ENCODE results near the gene ZNF697.

ZNF697 gene

GRCh38 chr1:119660253-119661083 is 12.4 kb upstream of the ZNF697 start:
- no peak for DNase-seq

GRCh38 chr1:119659628-119660027 is 11.6 kb upstream of the ZNF697 start:
- DNase-seq = no peak

GRCh38 chr1:119656410-119656955 is 8.4 kb upstream of the ZNF697 start:
- DNase-seq = no peak

GRCh38 chr1:119655154-119655553 is 7.1 kb upstream of the ZNF697 start:
- no peak for DNase-seq

- DNase-seq = no peak
Measured at GRCh38 chr1:119653839-119654170, 5.7 kb upstream of the ZNF697 start.

- no peak for DNase-seq
Measured at GRCh38 chr1:119653135-119653838, 5.2 kb upstream of the ZNF697 start.

GRCh38 chr1:119652587-119652986 is 4.5 kb upstream of the ZNF697 start:
- no peak for DNase-seq

GRCh38 chr1:119651641-119652040 is 3.6 kb upstream of the ZNF697 start:
- no peak for DNase-seq

- no peak for DNase-seq
Measured at GRCh38 chr1:119651133-119651532, 3.1 kb upstream of the ZNF697 start.

- no peak for DNase-seq
Measured at GRCh38 chr1:119648620-119649004, 546 bp upstream of the ZNF697 start.

- DNase-seq = peak; percentile 17
Measured at GRCh38 chr1:119647228-119647733, 785 bp downstream of the ZNF697 start.

GRCh38 chr1:119646521-119647227 is 1.4 kb downstream of the ZNF697 start:
- DNase-seq = peak; percentile 18

GRCh38 chr1:119639109-119639508 is 9.0 kb downstream of the ZNF697 start:
- DNase-seq = no peak

- no peak for DNase-seq
Measured at GRCh38 chr1:119637710-119638109, 10.4 kb downstream of the ZNF697 start.

GRCh38 chr1:119636491-119637089 is 11.5 kb downstream of the ZNF697 start:
- DNase-seq = peak; percentile 25

GRCh38 chr1:119635811-119636390 is 12.2 kb downstream of the ZNF697 start:
- DNase-seq = no peak

- DNase-seq = no peak
Measured at GRCh38 chr1:119634016-119634415, 14.1 kb downstream of the ZNF697 start.

GRCh38 chr1:119633575-119633974 is 14.5 kb downstream of the ZNF697 start:
- no peak for DNase-seq

- DNase-seq = no peak
Measured at GRCh38 chr1:119632841-119633240, 15.2 kb downstream of the ZNF697 start.

GRCh38 chr1:119632103-119632490 is 16.0 kb downstream of the ZNF697 start:
- no peak for DNase-seq

GRCh38 chr1:119631433-119632102 is 16.5 kb downstream of the ZNF697 start:
- peak; percentile 81 for DNase-seq

- DNase-seq = peak; percentile 17
Measured at GRCh38 chr1:119631086-119631432, 17.0 kb downstream of the ZNF697 start.

All from hematopoietic multipotent progenitor cell treated with erythropoietin and hydrocortisone succinate and interleukin-3 and kit ligand, for 4 days (in vitro differentiated cells).